Measurements from ENCODE around the gene SHROOM1.
A peak's percentile ranks its signal among the peaks of the same experiment; 100 is the strongest.

The SHROOM1 gene

DNA sequence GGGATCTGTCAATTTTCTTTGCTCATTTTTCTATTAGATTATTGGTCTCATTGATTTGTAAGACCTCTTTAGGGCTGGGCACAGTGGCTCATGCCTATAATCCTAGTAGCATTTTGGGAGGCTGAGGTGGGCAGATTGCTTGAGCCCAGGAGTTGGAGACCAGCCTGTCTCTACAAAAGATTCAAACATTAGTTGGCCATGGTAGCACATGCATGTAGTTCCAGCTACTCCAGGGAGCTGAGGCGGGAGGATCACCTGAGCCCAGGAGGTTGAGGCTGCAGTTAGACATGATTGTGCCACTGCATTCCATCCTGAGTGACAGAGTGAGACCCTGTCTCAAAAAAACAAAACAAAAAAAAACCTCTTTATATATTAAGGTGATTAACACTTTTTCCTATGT, 6.4 kb upstream of the SHROOM1 start:
- TF ChIP-seq, protein P1, sequence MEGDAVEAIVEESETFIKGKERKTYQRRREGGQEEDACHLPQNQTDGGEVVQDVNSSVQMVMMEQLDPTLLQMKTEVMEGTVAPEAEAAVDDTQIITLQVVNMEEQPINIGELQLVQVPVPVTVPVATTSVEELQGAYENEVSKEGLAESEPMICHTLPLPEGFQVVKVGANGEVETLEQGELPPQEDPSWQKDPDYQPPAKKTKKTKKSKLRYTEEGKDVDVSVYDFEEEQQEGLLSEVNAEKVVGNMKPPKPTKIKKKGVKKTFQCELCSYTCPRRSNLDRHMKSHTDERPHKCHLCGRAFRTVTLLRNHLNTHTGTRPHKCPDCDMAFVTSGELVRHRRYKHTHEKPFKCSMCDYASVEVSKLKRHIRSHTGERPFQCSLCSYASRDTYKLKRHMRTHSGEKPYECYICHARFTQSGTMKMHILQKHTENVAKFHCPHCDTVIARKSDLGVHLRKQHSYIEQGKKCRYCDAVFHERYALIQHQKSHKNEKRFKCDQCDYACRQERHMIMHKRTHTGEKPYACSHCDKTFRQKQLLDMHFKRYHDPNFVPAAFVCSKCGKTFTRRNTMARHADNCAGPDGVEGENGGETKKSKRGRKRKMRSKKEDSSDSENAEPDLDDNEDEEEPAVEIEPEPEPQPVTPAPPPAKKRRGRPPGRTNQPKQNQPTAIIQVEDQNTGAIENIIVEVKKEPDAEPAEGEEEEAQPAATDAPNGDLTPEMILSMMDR (IDR thresholded peaks at IDR 0.05; ENCODE audit: low read depth, low read length) = no peak
- no peak for TF ChIP-seq POLR2A (IDR thresholded peaks at IDR 0.05; ENCODE audit: extremely low read depth, insufficient read length)
- no peak for TF ChIP-seq MYC (IDR thresholded peaks at IDR 0.05; ENCODE audit: low read depth, low read length)
- TF ChIP-seq MAX (IDR thresholded peaks at IDR 0.05; ENCODE audit: low read depth, low read length) = no peak
- no peak overlapping the region for H3K4me3 ChIP-seq (ENCODE audit: low read depth, low read length)
- no peak for DNase-seq (ENCODE audit: low read depth)

DNA sequence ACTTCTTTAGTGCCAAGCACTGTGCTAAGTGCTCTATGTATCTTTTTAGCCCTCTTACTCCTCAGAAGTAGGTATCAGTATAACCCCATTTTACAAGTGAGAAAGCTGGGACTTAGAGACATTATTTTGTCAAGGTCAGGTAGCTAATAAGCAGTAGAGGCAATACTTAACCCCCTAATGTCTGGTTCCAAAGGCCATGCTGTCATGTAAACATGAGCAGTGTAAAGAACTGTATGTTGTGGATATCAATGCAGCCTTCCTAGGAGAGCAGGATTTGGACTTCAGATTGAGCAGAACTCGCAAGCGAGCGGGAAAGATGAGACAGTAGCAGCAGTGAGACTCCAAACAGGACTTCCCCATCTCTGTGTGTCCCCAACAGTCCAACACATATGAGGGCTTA, 3.6 kb upstream of the SHROOM1 start:
- DNase-seq (ENCODE audit: low read depth) = no peak
- no peak overlapping the region for H3K4me3 ChIP-seq (ENCODE audit: low read depth, low read length)
- TF ChIP-seq POLR2A (IDR thresholded peaks at IDR 0.05; ENCODE audit: extremely low read depth, insufficient read length) = no peak
- TF ChIP-seq MAX (IDR thresholded peaks at IDR 0.05; ENCODE audit: low read depth, low read length) = no peak
- TF ChIP-seq, protein P1 (IDR thresholded peaks at IDR 0.05; ENCODE audit: low read depth, low read length) = no peak
- TF ChIP-seq MYC (IDR thresholded peaks at IDR 0.05; ENCODE audit: low read depth, low read length) = no peak

- TF ChIP-seq POLR2A (IDR thresholded peaks at IDR 0.05; ENCODE audit: extremely low read depth, insufficient read length) = no peak
- TF ChIP-seq MYC (IDR thresholded peaks at IDR 0.05; ENCODE audit: low read depth, low read length) = no peak
- TF ChIP-seq MAX (IDR thresholded peaks at IDR 0.05; ENCODE audit: low read depth, low read length) = no peak
- TF ChIP-seq, protein P1 (IDR thresholded peaks at IDR 0.05; ENCODE audit: low read depth, low read length) = no peak
- H3K4me3 ChIP-seq (ENCODE audit: low read depth, low read length) = no peak overlapping the region
- no peak for DNase-seq (ENCODE audit: low read depth)
These were observed 2.2 kb upstream of the SHROOM1 start for GRCh38 chr5:132832612-132833011.

- TF ChIP-seq MYC (IDR thresholded peaks at IDR 0.05; ENCODE audit: low read depth, low read length) (no peak), MAX (IDR thresholded peaks at IDR 0.05; ENCODE audit: low read depth, low read length) (no peak), POLR2A (IDR thresholded peaks at IDR 0.05; ENCODE audit: extremely low read depth, insufficient read length) (no peak)
- TF ChIP-seq, protein P1 (IDR thresholded peaks at IDR 0.05; ENCODE audit: low read depth, low read length) = no peak
- no peak overlapping the region for H3K4me3 ChIP-seq (ENCODE audit: low read depth, low read length)
- no peak for DNase-seq (ENCODE audit: low read depth)
These were observed 831 bp upstream of the SHROOM1 start for GRCh38 chr5:132831095-132831860.

- H3K4me3 ChIP-seq (ENCODE audit: low read depth, low read length) = peak overlapping the region; percentile 40
- peak; percentile 79 for DNase-seq (ENCODE audit: low read depth)
- no peak for TF ChIP-seq MYC (IDR thresholded peaks at IDR 0.05; ENCODE audit: low read depth, low read length)
- TF ChIP-seq, protein P1 (IDR thresholded peaks at IDR 0.05; ENCODE audit: low read depth, low read length) = peak; percentile 64
- TF ChIP-seq MAX (IDR thresholded peaks at IDR 0.05; ENCODE audit: low read depth, low read length) = peak; percentile 60; the same call in 1 of the 2 replicates
These were observed 558 bp downstream of the SHROOM1 start for GRCh38 chr5:132829742-132830435.
